ENCODE data around the gene CCT6A. TPM values are rescaled to one million over a fixed set of nuclear protein-coding genes. Genes with fewer than 3 reads are reported as not detected.
"Not testable (repeated sequence)": the region's sequence is repeated elsewhere in the genome, so short reads cannot be mapped to it uniquely, and the experiment has no call there.

CCT6A gene
- total RNA-seq, 5 donors from 2014 or later (not counting 1 experiment from before 2014, with no cell fraction given) = 44.6 to 74.7 (median 70.3) TPM

DNA sequence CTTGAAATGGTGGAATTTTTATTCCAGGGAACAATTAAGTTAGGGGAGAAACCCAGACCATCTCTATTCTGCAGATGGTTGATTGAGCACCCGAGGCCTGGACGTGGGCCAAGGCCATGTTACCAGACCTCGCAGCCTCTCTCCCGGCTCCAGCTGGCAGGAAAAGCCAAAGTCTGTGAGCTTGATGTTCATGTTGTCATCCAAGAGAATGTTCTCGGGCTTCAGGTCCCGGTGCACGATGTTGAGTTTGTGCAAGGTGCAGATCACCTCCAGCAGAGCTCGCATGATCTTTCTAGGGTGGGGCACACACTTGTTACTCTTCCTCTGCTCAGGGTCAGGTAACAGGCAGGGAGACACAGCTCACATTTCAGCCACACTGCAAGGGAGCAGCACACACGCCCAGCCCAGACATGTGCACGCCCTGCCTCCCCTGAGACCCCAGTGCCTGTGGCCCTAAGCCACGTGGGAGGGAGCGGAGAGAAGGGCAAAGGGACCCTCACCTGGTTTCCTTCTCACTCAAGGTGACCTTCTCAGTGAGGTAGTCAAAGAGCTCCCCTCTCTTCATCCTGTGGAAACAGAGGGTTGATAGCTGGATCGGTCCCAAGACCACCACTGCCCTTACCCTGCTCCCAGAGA is 31.7 kb downstream of the CCT6A start:
- H3K36me3 Mint-ChIP-seq = peaks cover 11% of the 10 kb centered on the region
- no peak for ATAC-seq (replicated peaks in 1 of 4)

DNA sequence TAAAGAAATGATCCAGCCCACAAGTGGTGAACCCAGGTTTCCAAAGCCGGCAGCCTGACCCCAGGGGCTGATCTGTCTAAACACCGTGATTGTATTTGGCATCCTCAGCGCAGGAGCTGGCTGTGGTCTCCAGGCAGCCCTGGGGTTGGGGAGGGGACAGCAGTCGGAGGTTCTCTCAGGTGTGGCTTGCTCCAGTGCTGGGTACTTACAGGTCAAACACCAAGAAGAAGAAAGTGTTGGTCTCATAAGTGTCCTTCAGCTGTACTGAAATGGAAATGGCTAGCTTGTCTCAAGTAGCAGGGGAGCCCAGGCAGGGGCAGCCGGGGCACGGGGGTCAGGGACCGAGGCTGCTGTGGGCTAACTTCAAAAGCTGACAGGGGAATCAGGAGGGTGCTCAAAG is 35.2 kb downstream of the CCT6A start:
- ChIA-PET POLR2A (no interaction called here), CTCF (no interaction called here)
- no peak overlapping the region for H3K4me3 ChIP-seq (ENCODE audit: control insufficient read depth in 1 of 2, extremely low read depth in 1 of 2, low read length in 1 of 2)
- H3K4me1 Mint-ChIP-seq = no peaks in the 10 kb centered on the region
- no peaks in the 10 kb centered on the region for H3K27me3 Mint-ChIP-seq
- 100% methylated on average over 4 of the region's 7 CpGs for WGBS (ENCODE audit: insufficient coverage)
- H3K27me3 ChIP-seq (replicated peaks in 1 of 2; ENCODE audit: control insufficient read depth in 2 of 2, extremely low read depth in 1 of 2, insufficient read depth in 2 of 2, low read length in 1 of 2) = no peaks in the 10 kb centered on the region
- H3K4me1 ChIP-seq (ENCODE audit: control insufficient read depth in 1 of 2, extremely low read depth in 1 of 2, insufficient read depth in 2 of 2, low read length in 2 of 2) = no peaks in the 10 kb centered on the region
- no peak for ATAC-seq (replicated peaks in 1 of 4)
- DNase-seq = no peak
- peaks cover 3% of the 10 kb centered on the region for H3K36me3 Mint-ChIP-seq
- H3K4me3 Mint-ChIP-seq = no peak overlapping the region
- H3K9me3 Mint-ChIP-seq = no peaks in the 10 kb centered on the region
- H3K9me3 ChIP-seq = no peaks in the 10 kb centered on the region
- no peak overlapping the region for H3K27ac Mint-ChIP-seq
- H3K27ac ChIP-seq (ENCODE audit: low read length) = no peak overlapping the region
- H3K36me3 ChIP-seq (ENCODE audit: control insufficient read depth in 2 of 2, extremely low read depth in 1 of 2, insufficient read depth in 1 of 2, low read length in 1 of 2) = peaks cover 6 to 9% of the 10 kb centered on the region in 2 donors

More for the DNA sequence above, 31.7 kb downstream of the CCT6A start:
- Mint-ChIP-seq H3K4me3 (no peak overlapping the region), H3K4me1 (no peaks in the 10 kb centered on the region), H3K9me3 (no peaks in the 10 kb centered on the region), H3K27ac (no peak overlapping the region), H3K27me3 (no peaks in the 10 kb centered on the region)
- H3K9me3 ChIP-seq = no peaks in the 10 kb centered on the region
- no peak overlapping the region for H3K4me3 ChIP-seq (ENCODE audit: control insufficient read depth in 1 of 2, extremely low read depth in 1 of 2, low read length in 1 of 2)
- DNase-seq = no peak
- ChIA-PET CTCF (interaction anchor here in 1 of 2 donors (0.5 to 1.3 kb wide), 3 partner anchors 9 to 35 kb away, joined by 3 to 5 read pairs (median 3); no protein-coding TSS in a partner anchor), POLR2A (no interaction called here)
- WGBS (ENCODE audit: insufficient coverage) = 90% methylated on average over 8 of the region's 13 CpGs
- no peaks in the 10 kb centered on the region for H3K27me3 ChIP-seq (replicated peaks in 1 of 2; ENCODE audit: control insufficient read depth in 2 of 2, extremely low read depth in 1 of 2, insufficient read depth in 2 of 2, low read length in 1 of 2)
- no peaks in the 10 kb centered on the region for H3K4me1 ChIP-seq (ENCODE audit: control insufficient read depth in 1 of 2, extremely low read depth in 1 of 2, insufficient read depth in 2 of 2, low read length in 2 of 2)
- peaks cover 12 to 28% of the 10 kb centered on the region in 2 donors for H3K36me3 ChIP-seq (ENCODE audit: control insufficient read depth in 2 of 2, extremely low read depth in 1 of 2, insufficient read depth in 1 of 2, low read length in 1 of 2)
- H3K27ac ChIP-seq (ENCODE audit: low read length) = no peak overlapping the region

DNA sequence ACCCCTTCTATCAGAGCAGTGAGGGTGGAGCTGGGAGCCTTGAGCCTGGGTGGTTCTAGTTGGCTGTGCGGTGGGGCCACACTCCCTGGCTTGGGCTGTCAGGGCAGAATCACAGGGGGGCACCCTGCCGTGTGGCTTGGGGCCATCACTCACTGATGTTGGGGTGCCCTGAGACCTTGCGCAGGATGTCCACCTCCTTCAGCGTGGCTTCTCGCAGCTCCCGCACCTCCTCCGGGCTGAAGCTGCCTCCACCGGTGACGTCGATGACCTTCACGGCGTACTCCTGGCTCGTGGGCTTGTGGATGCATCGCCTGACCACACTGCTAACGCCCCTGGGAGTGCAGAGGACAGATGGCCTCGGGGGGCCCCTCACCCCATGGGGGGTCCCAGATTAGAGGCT is 35.9 kb downstream of the CCT6A start:
- no peaks in the 10 kb centered on the region for H3K9me3 Mint-ChIP-seq
- H3K9me3 ChIP-seq = no peaks in the 10 kb centered on the region
- ATAC-seq (replicated peaks in 1 of 4) (no peak), DNase-seq (no peak)
- 92% methylated on average over 8 of the region's 16 CpGs for WGBS (ENCODE audit: insufficient coverage)
- H3K27me3 ChIP-seq (replicated peaks in 1 of 2; ENCODE audit: control insufficient read depth in 2 of 2, extremely low read depth in 1 of 2, insufficient read depth in 2 of 2, low read length in 1 of 2) = no peaks in the 10 kb centered on the region
- no peak overlapping the region for H3K4me3 ChIP-seq (ENCODE audit: control insufficient read depth in 1 of 2, extremely low read depth in 1 of 2, low read length in 1 of 2)
- H3K36me3 Mint-ChIP-seq = peaks cover 3% of the 10 kb centered on the region
- no peak overlapping the region for H3K27ac Mint-ChIP-seq
- no peaks in the 10 kb centered on the region for H3K4me1 ChIP-seq (ENCODE audit: control insufficient read depth in 1 of 2, extremely low read depth in 1 of 2, insufficient read depth in 2 of 2, low read length in 2 of 2)
- ChIA-PET CTCF (no interaction called here), POLR2A (interaction anchor here (0.5 to 1.0 kb wide), 2 partner anchors 11 to 23 kb away, joined by 3 read pairs; partner anchors contain the start of gene SUMF2 (in 1 of the 2))
- no peak overlapping the region for H3K27ac ChIP-seq (ENCODE audit: low read length)
- H3K4me1 Mint-ChIP-seq = no peaks in the 10 kb centered on the region
- H3K27me3 Mint-ChIP-seq = no peaks in the 10 kb centered on the region
- no peak overlapping the region for H3K4me3 Mint-ChIP-seq
- H3K36me3 ChIP-seq (ENCODE audit: control insufficient read depth in 2 of 2, extremely low read depth in 1 of 2, insufficient read depth in 1 of 2, low read length in 1 of 2) = peaks cover 3 to 9% of the 10 kb centered on the region in 2 donors

DNA sequence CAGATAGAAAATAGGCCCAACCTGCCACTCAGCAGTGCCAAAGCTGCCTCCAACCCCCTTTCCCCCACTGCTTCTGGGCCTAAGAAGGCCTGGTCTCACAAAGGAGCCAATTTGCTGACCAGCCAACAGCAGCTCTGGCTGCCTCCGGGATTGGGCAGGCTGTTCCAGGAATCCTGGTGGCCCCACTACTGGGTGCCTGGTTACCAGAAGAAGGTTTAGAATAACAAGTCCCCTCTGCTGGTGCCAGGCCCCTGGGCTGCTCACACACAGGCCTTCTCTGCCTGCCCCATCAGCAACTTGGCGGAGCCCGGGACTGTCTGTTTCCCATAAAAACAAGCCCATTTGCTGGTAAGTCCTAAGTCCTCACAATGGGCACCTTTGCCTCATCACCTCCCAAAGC is 40.0 kb downstream of the CCT6A start:
- H3K4me1 ChIP-seq (ENCODE audit: control insufficient read depth in 1 of 2, extremely low read depth in 1 of 2, insufficient read depth in 2 of 2, low read length in 2 of 2) = no peaks in the 10 kb centered on the region
- peak in 2 of 4 experiments; percentile 10 to 15 for ATAC-seq (replicated peaks in 1 of 4)
- Mint-ChIP-seq H3K4me1 (no peaks in the 10 kb centered on the region), H3K27ac (no peak overlapping the region), H3K27me3 (no peaks in the 10 kb centered on the region), H3K36me3 (peaks cover 5% of the 10 kb centered on the region), H3K9me3 (no peaks in the 10 kb centered on the region), H3K4me3 (no peak overlapping the region)
- no peak overlapping the region for H3K4me3 ChIP-seq (ENCODE audit: control insufficient read depth in 1 of 2, extremely low read depth in 1 of 2, low read length in 1 of 2)
- H3K27ac ChIP-seq (ENCODE audit: low read length) = no peak overlapping the region
- no peak for DNase-seq
- no peaks in the 10 kb centered on the region for H3K27me3 ChIP-seq (replicated peaks in 1 of 2; ENCODE audit: control insufficient read depth in 2 of 2, extremely low read depth in 1 of 2, insufficient read depth in 2 of 2, low read length in 1 of 2)
- H3K36me3 ChIP-seq (ENCODE audit: control insufficient read depth in 2 of 2, extremely low read depth in 1 of 2, insufficient read depth in 1 of 2, low read length in 1 of 2) = peaks cover 3 to 4% of the 10 kb centered on the region in 2 donors
- ChIA-PET POLR2A (interaction anchor here in 1 of 2 donors (0.6 kb wide), 1 partner anchor 102 kb away, joined by 3 read pairs; no protein-coding TSS in a partner anchor), CTCF (interaction anchor here (0.6 kb wide), 2 partner anchors 26 kb away, joined by 3 to 7 read pairs; no protein-coding TSS in a partner anchor)
- 95% methylated on average over 3 of the region's 3 CpGs for WGBS (ENCODE audit: insufficient coverage)
- no peaks in the 10 kb centered on the region for H3K9me3 ChIP-seq

DNA sequence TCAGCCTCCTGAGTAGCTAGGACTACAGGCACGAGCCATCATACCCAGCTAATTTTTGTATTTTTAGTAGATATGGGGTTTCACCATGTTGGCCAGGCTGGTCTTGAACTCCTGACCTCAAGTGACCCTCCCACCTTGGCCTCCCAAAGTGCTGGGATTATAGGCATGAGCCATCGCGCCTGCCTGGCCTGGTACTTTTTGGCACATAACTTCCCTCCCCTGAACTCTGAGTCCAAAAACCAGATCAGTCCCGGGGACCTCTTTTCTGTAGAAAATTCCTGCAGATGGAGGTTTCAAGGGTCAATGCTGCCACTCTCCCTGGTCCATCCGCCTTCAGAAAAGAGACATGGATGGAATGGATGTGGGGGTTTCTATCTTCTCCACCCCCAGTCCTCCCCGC is 40.8 kb downstream of the CCT6A start:
- not testable (repeated sequence) for H3K36me3 Mint-ChIP-seq; ATAC-seq (replicated peaks in 1 of 4); H3K27ac ChIP-seq (ENCODE audit: low read length); H3K36me3 ChIP-seq (ENCODE audit: control insufficient read depth in 2 of 2, extremely low read depth in 1 of 2, insufficient read depth in 1 of 2, low read length in 1 of 2); H3K27ac Mint-ChIP-seq; H3K4me3 Mint-ChIP-seq; H3K9me3 Mint-ChIP-seq; DNase-seq; H3K27me3 ChIP-seq (replicated peaks in 1 of 2; ENCODE audit: control insufficient read depth in 2 of 2, extremely low read depth in 1 of 2, insufficient read depth in 2 of 2, low read length in 1 of 2); H3K27me3 Mint-ChIP-seq; H3K4me3 ChIP-seq (ENCODE audit: control insufficient read depth in 1 of 2, extremely low read depth in 1 of 2, low read length in 1 of 2); H3K9me3 ChIP-seq; H3K4me1 Mint-ChIP-seq; H3K4me1 ChIP-seq (ENCODE audit: control insufficient read depth in 1 of 2, extremely low read depth in 1 of 2, insufficient read depth in 2 of 2, low read length in 2 of 2)
- WGBS (ENCODE audit: insufficient coverage) = no CpG with 5 or more reads among the region's 6 CpGs
- ChIA-PET CTCF (interaction anchor here (0.6 kb wide), 2 partner anchors 27 to 63 kb away, joined by 3 to 8 read pairs; no protein-coding TSS in a partner anchor), POLR2A (interaction anchor here in 1 of 2 donors (0.7 to 0.9 kb wide), 2 partner anchors 14 to 27 kb away, joined by 3 read pairs; partner anchors contain the start of gene CHCHD2)

DNA sequence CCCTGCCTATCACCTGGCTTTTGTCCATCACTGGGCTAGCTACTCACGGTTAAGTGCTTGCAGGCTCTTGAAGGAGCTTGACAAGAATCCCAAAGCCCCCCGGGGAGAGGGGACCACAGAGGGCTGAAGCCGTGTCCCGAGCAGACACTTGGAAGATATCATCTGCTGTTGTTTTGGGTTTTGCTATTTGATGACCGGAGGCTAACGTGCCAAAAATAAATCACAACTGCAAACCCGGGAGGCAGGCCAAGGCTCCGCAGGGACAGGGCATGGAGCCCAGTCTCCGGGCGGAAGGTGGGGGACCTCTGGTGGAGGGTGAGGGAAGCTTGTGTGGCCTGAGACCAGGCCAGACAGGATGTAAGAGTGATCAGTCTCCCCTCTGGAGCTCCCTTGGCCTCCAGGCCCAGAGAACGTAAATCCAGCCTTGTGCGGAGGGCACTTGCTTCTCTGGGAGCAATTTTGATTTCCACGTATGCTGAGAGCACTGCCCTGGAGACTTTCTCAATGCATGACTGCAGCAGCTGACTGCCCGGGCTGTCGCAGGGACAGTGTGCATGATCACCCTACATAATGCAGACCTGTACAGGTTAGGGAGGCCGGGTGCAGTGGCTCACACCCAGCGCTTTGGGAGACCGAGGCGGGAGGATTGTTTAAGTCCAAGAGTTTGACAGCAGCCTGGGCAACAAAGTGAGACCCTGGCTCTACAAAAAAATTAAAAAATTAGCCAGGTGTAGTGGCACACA is 41.4 kb downstream of the CCT6A start, which contains the start of gene PHKG1:
TSS of gene PHKG1 (minus strand) at position 164 of the 743 bp plus-strand sequence. CDS start 4,011 bp downstream, outside the sequence.
- no peak for DNase-seq
- H3K9me3 Mint-ChIP-seq = no peaks in the 10 kb centered on the region

More for the DNA sequence above, 41.4 kb downstream of the CCT6A start, which contains the start of gene PHKG1:
- Mint-ChIP-seq H3K4me3 (no peak within 1 kb of the TSS), H3K27ac (no peak within 1 kb of the TSS), H3K4me1 (no peaks in the 10 kb centered on the region), H3K27me3 (no peaks in the 10 kb centered on the region), H3K36me3 (peaks cover 5% of the 10 kb centered on the region)
- POLR2A ChIA-PET = interaction anchor here in 1 of 2 donors (0.7 to 0.9 kb wide), 2 partner anchors 14 to 28 kb away, joined by 3 read pairs; partner anchors contain the start of gene CHCHD2
- Histone ChIP-seq H3K9me3 (no peaks in the 10 kb centered on the region), H3K27ac (ENCODE audit: low read length) (no peak within 1 kb of the TSS), H3K36me3 (ENCODE audit: control insufficient read depth in 2 of 2, extremely low read depth in 1 of 2, insufficient read depth in 1 of 2, low read length in 1 of 2) (peaks cover 2 to 4% of the 10 kb centered on the region in 2 donors), H3K4me3 (ENCODE audit: control insufficient read depth in 1 of 2, extremely low read depth in 1 of 2, low read length in 1 of 2) (no peak within 1 kb of the TSS), H3K4me1 (ENCODE audit: control insufficient read depth in 1 of 2, extremely low read depth in 1 of 2, insufficient read depth in 2 of 2, low read length in 2 of 2) (no peaks in the 10 kb centered on the region), H3K27me3 (replicated peaks in 1 of 2; ENCODE audit: control insufficient read depth in 2 of 2, extremely low read depth in 1 of 2, insufficient read depth in 2 of 2, low read length in 1 of 2) (no peaks in the 10 kb centered on the region)
- peak in 3 of 4 experiments; percentile 19 to 28 (median 25) for ATAC-seq (replicated peaks in 1 of 4)
- CTCF ChIA-PET = interaction anchor here in 1 of 2 donors (0.6 kb wide), 1 partner anchor 63 kb away, joined by 8 read pairs; no protein-coding TSS in a partner anchor
- 88% methylated on average over 18 of the region's 19 CpGs for WGBS (ENCODE audit: insufficient coverage)
